Activated naive CD4-positive, alpha-beta T cell treated with Interleukin-2 at 50 U/mL for 16 hours (primary cell): ENCODE data around the gene LYPD6.
"Not testable (repeated sequence)": the region's sequence is repeated elsewhere in the genome, so short reads cannot be mapped to it uniquely, and the experiment has no call there.

ENCODE experiments used
- DNase-seq: peaks from one replicate; pipeline ENCODE4 v3.0.0-alpha.2; 2020

LYPD6 gene

GRCh38 chr2:149330127-149331022, at the start of gene LYPD6:
Gene LYPD6 (plus strand): TSS chr2:149330587. CDS start chr2:149437709, 107,122 bp downstream.
- DNase-seq: no peak

GRCh38 chr2:149281441-149281840, 48.9 kb upstream of the LYPD6 start:
- DNase-seq: no peak

DNA sequence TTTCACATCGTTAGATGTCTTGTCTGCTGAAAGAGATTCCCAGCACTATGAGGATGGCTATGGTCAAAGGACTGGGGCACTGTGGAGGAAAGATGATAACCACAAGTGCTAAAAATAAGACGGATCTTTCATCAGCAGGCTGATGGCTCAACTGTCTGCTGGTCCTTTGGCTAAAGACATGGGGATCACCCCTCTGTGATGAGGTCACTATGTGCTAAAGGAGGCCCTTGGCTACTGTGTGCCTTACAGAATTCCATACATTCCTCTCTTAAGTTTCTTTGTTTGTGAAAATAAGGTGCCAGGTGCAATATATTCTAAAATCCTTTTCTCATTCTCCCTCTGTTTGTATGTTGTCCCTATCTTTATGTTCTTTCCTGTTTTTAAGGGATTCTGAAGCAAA, 39.7 kb upstream of the LYPD6 start:
- no peak for DNase-seq

DNA sequence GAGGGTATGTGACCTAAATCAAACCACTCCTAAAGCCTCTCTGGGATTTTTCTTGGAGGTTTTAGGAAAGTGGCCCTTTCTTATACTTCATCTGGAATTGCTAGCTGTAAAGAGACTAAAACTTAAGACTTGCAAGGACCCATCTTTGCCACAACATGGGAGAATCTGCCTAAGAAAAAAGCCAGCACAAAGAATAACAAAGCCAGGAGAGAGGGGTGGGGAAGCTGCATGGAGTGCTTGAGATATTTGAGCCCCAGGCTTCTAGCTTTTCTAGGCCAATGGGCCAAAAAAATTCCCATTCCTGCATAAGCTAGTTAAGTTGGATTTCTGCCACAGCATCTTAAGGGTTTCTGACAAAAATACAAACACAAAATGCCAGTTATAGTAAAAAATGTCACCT, 38.5 kb upstream of the LYPD6 start:
- no peak for DNase-seq

DNA sequence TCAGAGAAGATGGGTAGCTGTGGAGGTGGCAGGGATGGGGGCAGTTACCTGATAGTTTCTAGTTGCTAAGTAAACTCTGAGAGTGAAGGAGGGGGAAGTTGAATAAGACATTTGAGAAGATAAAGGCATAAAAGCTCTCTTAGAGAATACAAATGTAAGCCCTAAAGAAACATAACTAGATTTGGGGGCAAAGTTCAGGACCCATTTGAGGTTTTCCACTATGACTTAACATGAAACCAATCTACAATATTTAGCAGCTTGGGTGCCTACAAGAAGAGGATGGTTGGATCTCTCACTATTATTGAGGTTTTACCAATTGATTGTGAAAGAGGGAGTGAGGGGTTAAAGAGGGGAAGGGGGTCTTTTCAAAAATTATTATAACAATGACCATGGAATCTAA, 34.4 kb upstream of the LYPD6 start:
- no peak for DNase-seq

GRCh38 chr2:149307014-149307413, 23.4 kb upstream of the LYPD6 start:
- DNase-seq: no peak

- no peak for DNase-seq
Observed at GRCh38 chr2:149310349-149310748, 20.0 kb upstream of the LYPD6 start.

- DNase-seq: no peak
Observed at GRCh38 chr2:149312039-149312438, 18.3 kb upstream of the LYPD6 start.

DNA sequence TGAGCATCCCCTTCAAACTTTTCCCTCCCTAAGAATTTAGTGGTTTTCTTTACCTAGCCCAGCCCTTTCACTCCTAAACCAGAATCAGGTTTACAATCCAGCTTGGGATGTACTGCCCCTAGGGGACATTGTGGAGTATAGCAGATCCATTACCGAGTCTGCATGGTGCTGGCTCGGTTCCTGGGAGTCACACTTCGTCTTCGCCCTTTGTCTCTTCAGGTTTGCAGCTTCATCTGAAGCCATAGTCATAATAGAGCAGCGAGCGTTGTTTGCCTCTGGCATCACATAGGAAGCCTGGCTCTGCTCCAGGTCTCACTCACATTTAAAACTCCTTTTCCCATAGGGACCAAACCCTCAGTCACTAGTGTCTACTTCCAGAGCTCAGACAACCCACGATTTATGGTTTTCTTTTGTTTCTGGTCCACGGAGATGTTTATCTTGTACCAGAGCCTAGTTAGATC, 16.8 kb upstream of the LYPD6 start:
- no peak for DNase-seq

GRCh38 chr2:149314687-149315086, 15.7 kb upstream of the LYPD6 start:
- no peak for DNase-seq

GRCh38 chr2:149315461-149315860, 14.9 kb upstream of the LYPD6 start:
- DNase-seq: no peak

- not testable (repeated sequence) for DNase-seq
Observed at GRCh38 chr2:149318566-149318965, 11.8 kb upstream of the LYPD6 start.

- no peak for DNase-seq
Observed at GRCh38 chr2:149320362-149320761, 10.0 kb upstream of the LYPD6 start.

GRCh38 chr2:149329068-149329467, 1.3 kb upstream of the LYPD6 start:
- no peak for DNase-seq

GRCh38 chr2:149329489-149330126, 779 bp upstream of the LYPD6 start:
- DNase-seq: no peak

GRCh38 chr2:149331023-149331400, 625 bp downstream of the LYPD6 start:
- DNase-seq: no peak

DNA sequence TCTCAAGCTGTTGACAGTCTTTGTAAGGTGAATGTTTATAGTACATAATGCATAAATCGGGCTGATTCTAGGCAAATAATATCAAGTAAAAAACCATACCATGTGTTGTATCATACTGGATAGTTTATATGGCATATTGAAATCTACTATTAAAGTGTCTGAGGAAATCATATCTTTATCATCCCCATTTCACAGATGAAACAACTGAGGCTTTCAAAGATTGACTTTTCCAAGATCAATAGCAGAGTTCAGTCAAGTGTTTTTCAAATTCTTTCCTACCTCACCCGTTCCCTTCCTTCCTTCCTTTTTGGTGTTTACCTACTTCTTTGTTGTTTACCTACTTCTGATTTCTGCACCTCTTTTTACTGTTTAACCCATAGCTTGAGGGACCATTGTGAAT, 2.0 kb downstream of the LYPD6 start:
- DNase-seq: no peak

DNA sequence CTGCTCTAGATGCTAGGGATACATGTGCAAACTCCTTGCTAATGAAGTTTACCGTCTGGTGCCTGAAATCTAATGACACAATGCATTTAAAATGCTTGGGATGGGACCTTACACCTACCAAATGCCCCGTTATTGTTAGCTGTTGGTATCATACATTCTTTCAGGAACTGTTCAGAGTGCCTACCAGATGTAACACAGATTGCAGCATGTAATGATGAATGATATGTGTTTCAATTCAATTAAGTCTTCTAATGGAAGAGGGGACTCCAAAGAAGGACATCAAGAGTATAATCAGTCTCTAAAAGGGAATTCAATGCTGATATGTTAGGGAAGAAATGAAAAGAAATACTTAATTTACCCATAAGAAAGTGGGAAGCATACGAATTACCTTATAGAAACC, 3.2 kb downstream of the LYPD6 start:
- no peak for DNase-seq

GRCh38 chr2:149334156-149334555, 3.8 kb downstream of the LYPD6 start:
- no peak for DNase-seq

GRCh38 chr2:149339324-149339723, 8.9 kb downstream of the LYPD6 start:
- DNase-seq: no peak

DNA sequence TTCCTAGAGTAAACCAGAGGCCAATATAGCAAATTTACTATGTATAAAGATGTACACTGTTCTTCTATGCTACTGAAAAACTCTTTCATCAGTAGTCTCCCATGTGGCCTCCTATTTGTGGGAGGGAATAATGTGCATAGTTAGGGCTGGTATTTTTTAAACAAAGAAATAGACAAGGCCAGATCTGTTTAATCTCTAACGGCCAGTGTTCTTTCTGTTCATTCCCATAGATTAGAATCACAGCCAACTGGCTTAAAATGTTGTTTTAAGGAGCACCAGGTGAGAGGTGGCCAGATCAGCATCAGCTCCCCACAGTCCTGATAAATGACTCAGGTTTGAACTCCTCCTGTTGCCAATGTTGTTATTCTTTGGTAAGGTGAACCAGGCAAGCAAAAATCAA, 12.1 kb downstream of the LYPD6 start:
- no peak for DNase-seq

DNA sequence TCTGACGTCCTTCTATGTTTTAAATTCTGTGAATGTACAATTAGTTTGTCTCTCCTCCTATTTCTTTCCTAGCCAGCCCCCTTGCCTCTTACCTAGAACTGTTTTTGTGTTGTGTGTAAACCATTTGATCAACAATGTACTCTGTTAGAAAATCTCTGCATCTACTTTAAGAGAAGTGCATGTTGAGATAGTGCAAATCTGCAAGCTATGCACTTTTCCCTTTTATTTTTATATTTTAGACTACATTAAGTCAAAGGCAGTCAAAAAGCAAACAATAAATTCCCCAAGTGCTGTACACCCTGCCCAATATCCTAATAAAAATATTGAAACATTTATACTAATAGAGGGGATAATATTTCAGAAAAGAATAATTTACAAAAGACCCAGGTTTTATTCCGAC, 13.7 kb downstream of the LYPD6 start:
- DNase-seq: no peak

DNA sequence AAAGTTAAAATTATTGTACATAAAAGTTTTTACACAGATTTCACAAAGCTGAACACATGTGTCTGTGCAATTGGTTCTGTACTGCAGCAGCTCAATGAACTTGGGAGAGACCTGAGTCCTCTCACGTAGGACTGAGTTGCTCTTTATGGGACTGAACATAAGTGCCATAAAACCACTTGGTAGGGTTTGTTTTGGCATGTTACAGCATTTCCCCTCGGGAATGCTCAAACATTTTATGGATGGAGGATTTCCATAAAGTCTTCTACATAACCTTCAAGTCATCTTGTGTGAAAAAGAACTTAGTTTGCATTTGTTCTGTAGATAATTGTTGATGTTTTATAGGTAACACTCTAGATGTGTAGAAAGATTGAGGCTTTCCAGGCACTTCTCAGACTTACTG, 15.9 kb downstream of the LYPD6 start:
- DNase-seq: no peak

- no peak for DNase-seq
Observed at GRCh38 chr2:149348291-149348690, 17.9 kb downstream of the LYPD6 start.
